ENCODE data around the gene CRTAP.
"Not testable (repeated sequence)": the region's sequence is repeated elsewhere in the genome, so short reads cannot be mapped to it uniquely, and the experiment has no call there.

Gene CRTAP

DNA sequence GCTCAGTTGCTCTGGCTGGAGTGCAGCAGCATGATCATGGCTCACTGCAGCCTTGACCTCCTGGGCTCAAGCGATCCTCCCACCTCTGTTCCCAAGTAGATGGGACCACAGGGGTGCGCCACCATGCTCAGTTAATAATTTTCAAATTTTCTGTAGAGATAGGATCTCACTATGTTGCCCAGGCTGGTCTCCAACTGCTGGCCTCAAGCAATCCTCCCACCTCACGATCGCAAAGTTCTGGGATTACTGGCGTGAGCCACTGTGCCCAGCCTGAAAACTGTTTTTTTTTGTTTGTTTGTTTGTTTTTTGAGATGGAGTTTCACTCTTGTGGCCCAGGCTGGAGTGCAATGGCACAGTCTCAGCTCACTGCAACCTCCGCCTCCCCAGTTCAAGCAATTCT lies 34.0 kb upstream of the CRTAP start:
- not testable (repeated sequence) for H3K4me1 ChIP-seq (ENCODE audit: control insufficient read depth, insufficient read depth, low read length); H3K9me3 ChIP-seq (ENCODE audit: control insufficient read depth in 2 of 2, low read length in 2 of 2); H3K4me3 ChIP-seq (ENCODE audit: low read length in 2 of 2); H3K36me3 ChIP-seq (ENCODE audit: control insufficient read depth in 2 of 2, insufficient read depth in 2 of 2, low read length in 2 of 2); H3K27me3 ChIP-seq (ENCODE audit: control insufficient read depth in 1 of 2, insufficient read depth in 2 of 2, low read length in 2 of 2); H3K9ac ChIP-seq (ENCODE audit: low read length in 2 of 2); H3K27ac ChIP-seq (ENCODE audit: low read length)

DNA sequence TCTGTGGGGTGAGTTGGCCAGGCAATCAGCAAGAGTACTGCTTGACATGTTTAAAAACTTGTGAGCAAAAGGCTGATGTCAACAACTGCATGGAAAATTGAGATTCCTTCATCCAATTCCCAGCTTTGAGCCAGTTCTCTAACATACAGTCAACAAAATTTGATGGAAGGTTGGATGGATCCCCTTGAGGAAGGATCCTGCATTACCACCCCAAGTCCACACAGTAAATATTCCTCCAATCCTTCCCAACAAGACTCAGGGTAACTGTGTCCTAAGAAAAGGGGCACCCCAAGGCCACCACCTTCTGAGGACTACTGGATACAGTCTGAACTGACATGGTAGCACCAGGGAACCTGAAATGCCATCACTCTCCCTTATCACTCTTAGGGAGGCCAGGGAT lies 32.0 kb upstream of the CRTAP start:
- Histone ChIP-seq H3K27me3 (ENCODE audit: control insufficient read depth in 1 of 2, insufficient read depth in 2 of 2, low read length in 2 of 2) (no peaks in the 10 kb centered on the region), H3K9me3 (ENCODE audit: control insufficient read depth in 2 of 2, low read length in 2 of 2) (no peaks in the 10 kb centered on the region), H3K4me3 (ENCODE audit: low read length in 2 of 2) (no peak overlapping the region), H3K27ac (ENCODE audit: low read length) (no peak overlapping the region), H3K9ac (ENCODE audit: low read length in 2 of 2) (no peak overlapping the region), H3K4me1 (ENCODE audit: control insufficient read depth, insufficient read depth, low read length) (no peaks in the 10 kb centered on the region), H3K36me3 (ENCODE audit: control insufficient read depth in 2 of 2, insufficient read depth in 2 of 2, low read length in 2 of 2) (no peaks in the 10 kb centered on the region)

DNA sequence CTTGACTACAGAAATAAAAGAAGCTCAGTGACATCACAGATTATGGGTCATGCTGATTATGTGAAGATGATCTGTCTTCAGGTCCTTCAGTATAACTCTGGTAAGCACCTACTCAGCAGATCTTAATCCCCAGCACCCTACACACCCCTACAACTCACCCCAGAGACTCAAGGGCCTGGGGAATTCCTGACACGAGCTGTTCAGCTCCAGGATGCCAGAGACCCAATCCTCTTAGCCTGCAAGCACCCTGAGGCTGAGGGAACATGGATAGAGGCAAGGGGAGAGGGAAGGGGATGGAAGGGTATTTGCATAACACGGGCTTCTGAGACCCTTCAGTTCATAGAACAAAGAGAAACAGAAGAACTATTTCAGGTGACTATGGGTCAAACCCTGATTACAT lies 29.9 kb upstream of the CRTAP start:
- H3K27ac ChIP-seq (ENCODE audit: low read length): no peak overlapping the region
- no peaks in the 10 kb centered on the region for H3K27me3 ChIP-seq (ENCODE audit: control insufficient read depth in 1 of 2, insufficient read depth in 2 of 2, low read length in 2 of 2)
- no peaks in the 10 kb centered on the region for H3K4me1 ChIP-seq (ENCODE audit: control insufficient read depth, insufficient read depth, low read length)
- no peaks in the 10 kb centered on the region for H3K36me3 ChIP-seq (ENCODE audit: control insufficient read depth in 2 of 2, insufficient read depth in 2 of 2, low read length in 2 of 2)
- no peak overlapping the region for H3K9ac ChIP-seq (ENCODE audit: low read length in 2 of 2)
- no peaks in the 10 kb centered on the region for H3K9me3 ChIP-seq (ENCODE audit: control insufficient read depth in 2 of 2, low read length in 2 of 2)
- no peak overlapping the region for H3K4me3 ChIP-seq (ENCODE audit: low read length in 2 of 2)

DNA sequence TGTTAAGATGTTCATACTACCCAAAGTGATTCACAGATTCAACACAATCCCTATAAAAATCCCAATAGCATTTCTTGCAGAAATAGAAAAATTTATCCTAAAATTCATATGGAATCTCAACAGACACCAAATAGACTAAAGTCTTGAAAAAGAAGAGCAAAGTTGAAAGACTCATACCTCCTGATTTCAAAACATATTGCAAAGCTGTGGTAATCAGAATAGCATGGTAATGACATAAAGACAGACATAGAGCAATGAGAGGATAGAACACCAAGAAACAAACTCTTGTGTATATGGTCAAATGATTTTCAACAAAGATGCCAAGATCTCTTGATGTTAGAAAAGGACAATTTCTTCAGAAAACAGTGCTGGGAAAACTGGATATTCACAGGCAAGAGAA lies 25.1 kb upstream of the CRTAP start:
- no peak overlapping the region for H3K9ac ChIP-seq (ENCODE audit: low read length in 2 of 2)
- no peaks in the 10 kb centered on the region for H3K27me3 ChIP-seq (ENCODE audit: control insufficient read depth in 1 of 2, insufficient read depth in 2 of 2, low read length in 2 of 2)
- H3K9me3 ChIP-seq (ENCODE audit: control insufficient read depth in 2 of 2, low read length in 2 of 2): no peaks in the 10 kb centered on the region
- no peak overlapping the region for H3K27ac ChIP-seq (ENCODE audit: low read length)
- H3K4me3 ChIP-seq (ENCODE audit: low read length in 2 of 2): no peak overlapping the region
- H3K36me3 ChIP-seq (ENCODE audit: control insufficient read depth in 2 of 2, insufficient read depth in 2 of 2, low read length in 2 of 2): peaks cover 8 to 17% of the 10 kb centered on the region in 2 donors
- H3K4me1 ChIP-seq (ENCODE audit: control insufficient read depth, insufficient read depth, low read length): peaks cover 7% of the 10 kb centered on the region

DNA sequence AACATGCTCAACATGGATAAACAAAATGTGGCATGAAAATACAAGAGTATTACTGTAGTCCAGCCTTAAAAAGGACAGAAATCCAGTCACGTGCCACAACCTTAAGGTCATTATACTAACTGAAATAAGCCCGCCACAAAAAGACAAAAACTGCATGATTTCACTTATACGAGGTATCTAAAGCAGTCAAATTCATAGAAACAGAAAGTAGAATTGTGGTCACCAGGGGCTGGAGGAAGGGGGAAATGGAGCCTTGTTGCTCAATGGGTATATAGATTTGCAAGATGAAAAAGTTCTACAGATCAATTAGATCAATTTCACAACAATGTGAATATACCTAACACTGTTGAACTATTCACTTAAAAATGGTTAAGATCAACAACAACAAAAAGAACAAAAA lies 24.3 kb upstream of the CRTAP start:
- H3K27ac ChIP-seq (ENCODE audit: low read length): no peak overlapping the region
- H3K27me3 ChIP-seq (ENCODE audit: control insufficient read depth in 1 of 2, insufficient read depth in 2 of 2, low read length in 2 of 2): no peaks in the 10 kb centered on the region
- H3K4me3 ChIP-seq (ENCODE audit: low read length in 2 of 2): no peak overlapping the region
- peaks cover 9% of the 10 kb centered on the region for H3K4me1 ChIP-seq (ENCODE audit: control insufficient read depth, insufficient read depth, low read length)
- no peaks in the 10 kb centered on the region for H3K9me3 ChIP-seq (ENCODE audit: control insufficient read depth in 2 of 2, low read length in 2 of 2)
- peaks cover 8 to 17% of the 10 kb centered on the region in 2 donors for H3K36me3 ChIP-seq (ENCODE audit: control insufficient read depth in 2 of 2, insufficient read depth in 2 of 2, low read length in 2 of 2)
- no peak overlapping the region for H3K9ac ChIP-seq (ENCODE audit: low read length in 2 of 2)

DNA sequence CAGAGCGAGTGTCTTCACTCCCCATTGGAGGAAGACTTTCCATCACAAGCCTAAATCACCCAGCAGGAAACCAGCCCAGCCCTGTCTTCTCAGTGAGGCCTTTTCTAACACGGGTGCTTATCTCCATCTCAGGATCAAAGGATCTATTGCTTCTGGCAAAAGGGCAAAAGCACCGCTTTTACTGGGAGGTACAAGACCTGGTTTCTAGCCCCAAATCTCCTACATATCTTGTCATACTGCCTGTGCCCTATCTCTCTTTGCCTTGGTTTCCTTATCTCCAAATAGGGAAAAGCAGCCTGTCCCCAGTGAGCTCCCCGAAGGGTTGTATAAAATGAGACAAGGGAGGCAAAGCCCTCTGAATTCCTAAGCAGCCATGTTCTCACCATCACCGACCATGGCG lies 22.1 kb upstream of the CRTAP start:
- H3K36me3 ChIP-seq (ENCODE audit: control insufficient read depth in 2 of 2, insufficient read depth in 2 of 2, low read length in 2 of 2): peaks cover 8 to 17% of the 10 kb centered on the region in 2 donors
- no peaks in the 10 kb centered on the region for H3K9me3 ChIP-seq (ENCODE audit: control insufficient read depth in 2 of 2, low read length in 2 of 2)
- H3K27ac ChIP-seq (ENCODE audit: low read length): no peak overlapping the region
- H3K4me1 ChIP-seq (ENCODE audit: control insufficient read depth, insufficient read depth, low read length): peaks cover 20% of the 10 kb centered on the region
- no peaks in the 10 kb centered on the region for H3K27me3 ChIP-seq (ENCODE audit: control insufficient read depth in 1 of 2, insufficient read depth in 2 of 2, low read length in 2 of 2)
- no peak overlapping the region for H3K4me3 ChIP-seq (ENCODE audit: low read length in 2 of 2)
- H3K9ac ChIP-seq (ENCODE audit: low read length in 2 of 2): no peak overlapping the region

DNA sequence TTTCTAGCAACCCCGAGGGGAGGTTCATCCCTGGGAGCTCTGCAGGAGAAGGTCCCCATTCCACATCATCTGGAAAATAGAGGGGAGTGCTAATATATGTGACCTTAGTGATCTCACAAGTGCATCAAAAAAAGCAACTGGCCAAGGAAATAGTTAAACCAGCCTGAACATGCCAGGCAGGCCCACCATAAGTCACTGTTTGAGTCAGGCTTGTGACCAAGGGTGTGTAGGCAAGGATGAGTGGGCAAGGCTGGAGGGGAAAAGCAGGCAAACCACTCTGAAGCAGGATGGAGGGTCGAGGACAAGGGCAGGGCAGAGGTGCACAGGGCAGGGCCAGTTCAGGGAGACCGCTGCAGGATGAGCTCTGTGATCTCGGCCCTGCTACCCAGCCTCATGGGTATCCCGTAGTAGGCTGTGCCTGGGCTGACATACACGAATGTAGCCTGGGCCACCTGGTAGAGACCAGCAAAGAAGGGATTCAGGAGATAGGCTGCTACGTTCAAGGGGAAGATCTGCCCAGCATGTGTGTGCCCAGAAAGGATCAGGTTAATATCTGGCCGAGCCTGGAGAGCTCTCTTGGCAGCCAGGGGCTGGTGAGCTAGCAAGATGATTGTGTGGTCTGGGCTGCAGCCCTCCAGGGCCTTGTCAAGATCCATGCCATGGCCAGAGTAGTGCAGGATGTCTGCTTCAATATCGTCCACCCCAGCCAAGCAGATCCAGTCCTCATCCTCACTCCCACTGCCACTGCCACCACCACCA lies 21.1 kb upstream of the CRTAP start:
- no peak overlapping the region for H3K27ac ChIP-seq (ENCODE audit: low read length)
- peaks cover 20% of the 10 kb centered on the region for H3K4me1 ChIP-seq (ENCODE audit: control insufficient read depth, insufficient read depth, low read length)
- no peak overlapping the region for H3K9ac ChIP-seq (ENCODE audit: low read length in 2 of 2)
- no peaks in the 10 kb centered on the region for H3K27me3 ChIP-seq (ENCODE audit: control insufficient read depth in 1 of 2, insufficient read depth in 2 of 2, low read length in 2 of 2)
- H3K4me3 ChIP-seq (ENCODE audit: low read length in 2 of 2): no peak overlapping the region
- peaks cover 8 to 17% of the 10 kb centered on the region in 2 donors for H3K36me3 ChIP-seq (ENCODE audit: control insufficient read depth in 2 of 2, insufficient read depth in 2 of 2, low read length in 2 of 2)
- no peaks in the 10 kb centered on the region for H3K9me3 ChIP-seq (ENCODE audit: control insufficient read depth in 2 of 2, low read length in 2 of 2)

DNA sequence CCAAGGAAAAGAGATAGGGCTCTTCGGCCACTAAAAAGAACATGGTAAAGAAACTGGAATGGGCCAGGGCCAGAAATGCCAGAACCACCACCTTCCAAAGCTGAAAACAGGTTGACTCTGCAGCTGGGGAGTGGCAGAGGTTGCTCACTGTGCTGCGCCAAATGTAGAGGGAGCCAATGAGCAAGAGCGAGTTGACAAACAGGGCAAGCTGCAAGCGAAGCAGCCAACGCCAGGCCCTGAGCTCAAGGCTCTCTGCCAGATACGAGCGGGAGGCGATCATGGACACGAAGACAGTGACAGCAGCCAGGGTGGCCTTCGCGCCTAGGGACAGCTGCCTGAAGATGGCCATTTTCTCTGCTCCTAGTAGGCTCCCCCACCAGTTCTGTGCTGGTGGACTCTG lies 20.0 kb upstream of the CRTAP start:
- no peak overlapping the region for H3K9ac ChIP-seq (ENCODE audit: low read length in 2 of 2)

GRCh38 chr3:33095436-33095835 lies 18.4 kb upstream of the CRTAP start:
- Histone ChIP-seq H3K4me1 (ENCODE audit: control insufficient read depth, insufficient read depth, low read length) (peaks cover 20% of the 10 kb centered on the region), H3K27me3 (ENCODE audit: control insufficient read depth in 1 of 2, insufficient read depth in 2 of 2, low read length in 2 of 2) (no peaks in the 10 kb centered on the region), H3K9ac (ENCODE audit: low read length in 2 of 2) (peak overlapping the region in 1 of 2 donors; percentile 80), H3K36me3 (ENCODE audit: control insufficient read depth in 2 of 2, insufficient read depth in 2 of 2, low read length in 2 of 2) (peaks cover 8 to 17% of the 10 kb centered on the region in 2 donors), H3K4me3 (ENCODE audit: low read length in 2 of 2) (peak overlapping the region; percentile 91 to 95), H3K27ac (ENCODE audit: low read length) (no peak overlapping the region), H3K9me3 (ENCODE audit: control insufficient read depth in 2 of 2, low read length in 2 of 2) (no peaks in the 10 kb centered on the region)

More for the DNA sequence above, 20.0 kb upstream of the CRTAP start:
- H3K4me1 ChIP-seq (ENCODE audit: control insufficient read depth, insufficient read depth, low read length): peaks cover 20% of the 10 kb centered on the region
- peaks cover 8 to 17% of the 10 kb centered on the region in 2 donors for H3K36me3 ChIP-seq (ENCODE audit: control insufficient read depth in 2 of 2, insufficient read depth in 2 of 2, low read length in 2 of 2)
- no peaks in the 10 kb centered on the region for H3K27me3 ChIP-seq (ENCODE audit: control insufficient read depth in 1 of 2, insufficient read depth in 2 of 2, low read length in 2 of 2)
- no peak overlapping the region for H3K27ac ChIP-seq (ENCODE audit: low read length)
- H3K9me3 ChIP-seq (ENCODE audit: control insufficient read depth in 2 of 2, low read length in 2 of 2): no peaks in the 10 kb centered on the region
- no peak overlapping the region for H3K4me3 ChIP-seq (ENCODE audit: low read length in 2 of 2)

DNA sequence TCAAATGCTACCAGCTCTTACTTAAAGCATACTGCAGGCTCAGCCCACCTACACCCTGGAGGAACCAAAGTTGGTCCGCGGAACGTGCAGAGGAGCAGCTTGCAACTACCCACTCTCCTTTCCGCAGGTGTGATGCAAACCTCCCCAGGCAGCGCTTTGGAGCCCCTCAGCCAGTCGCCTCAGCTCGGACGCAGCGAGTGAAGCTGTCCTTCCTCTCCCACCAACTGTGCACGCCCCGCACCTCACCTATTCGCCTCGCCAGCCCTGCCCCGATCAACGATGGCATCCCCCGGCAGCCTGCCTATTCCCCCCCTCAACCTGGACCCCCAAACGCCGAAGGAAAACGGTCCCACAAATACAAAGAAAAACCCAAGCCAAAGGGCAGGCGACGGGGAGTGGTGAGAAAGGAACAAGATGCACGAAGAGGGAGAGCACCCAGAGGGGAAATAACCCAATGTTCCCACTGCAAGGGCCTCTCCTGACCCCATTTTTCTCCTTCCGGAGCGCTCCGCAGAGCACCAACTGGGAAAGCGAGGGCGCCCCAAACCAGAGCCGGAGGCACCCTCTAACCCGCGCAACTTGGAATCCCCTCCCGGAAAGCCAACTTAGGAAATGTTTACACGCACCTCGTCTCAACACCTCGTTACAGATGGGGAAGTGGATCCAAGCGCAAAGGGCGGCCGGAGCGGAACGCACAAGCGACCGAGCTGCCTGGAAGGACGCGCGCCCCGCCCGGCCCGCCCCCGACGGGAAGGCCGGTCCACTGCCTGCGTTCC lies 17.5 kb upstream of the CRTAP start:
- Histone ChIP-seq H3K9ac (ENCODE audit: low read length in 2 of 2) (peak overlapping the region; percentile 80 to 93), H3K9me3 (ENCODE audit: control insufficient read depth in 2 of 2, low read length in 2 of 2) (no peaks in the 10 kb centered on the region), H3K27me3 (ENCODE audit: control insufficient read depth in 1 of 2, insufficient read depth in 2 of 2, low read length in 2 of 2) (no peaks in the 10 kb centered on the region), H3K4me3 (ENCODE audit: low read length in 2 of 2) (peak overlapping the region; percentile 91 to 95), H3K36me3 (ENCODE audit: control insufficient read depth in 2 of 2, insufficient read depth in 2 of 2, low read length in 2 of 2) (peaks cover 5 to 17% of the 10 kb centered on the region in 2 donors), H3K27ac (ENCODE audit: low read length) (peak overlapping the region; percentile 85), H3K4me1 (ENCODE audit: control insufficient read depth, insufficient read depth, low read length) (peaks cover 20% of the 10 kb centered on the region)

All from stomach smooth muscle (tissue), 2 donors.